NCI-H128 (cell line): ENCODE results near the gene UBL7.
"Not testable (repeated sequence)": the region's sequence is repeated elsewhere in the genome, so short reads cannot be mapped to it uniquely, and the experiment has no call there.

Experiments
- DNase-seq: peaks from one replicate; lab custom pipeline; 2025; ENCODE audit not compliant: unreplicated experiment; lab: John Stamatoyannopoulos, UW

UBL7 gene

DNA sequence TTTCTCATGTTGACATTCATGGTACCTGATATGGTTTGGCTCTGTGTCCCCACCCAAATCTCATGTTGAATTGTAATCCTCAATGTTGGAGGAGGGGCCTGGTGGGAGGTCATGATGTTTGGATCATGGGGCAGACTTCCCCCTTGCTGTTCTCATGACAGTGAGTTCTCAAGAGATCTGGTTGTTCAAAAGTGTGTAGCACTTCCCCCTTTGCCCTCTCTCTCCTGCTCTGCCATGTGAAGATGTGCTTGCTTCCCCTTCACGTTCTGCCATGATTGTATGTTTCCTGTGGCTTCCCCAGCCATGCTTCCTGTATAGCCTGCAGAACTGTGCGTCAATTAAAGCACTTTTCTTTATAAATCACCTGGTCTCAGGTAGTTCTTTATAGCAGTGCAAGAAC, 3.3 kb upstream of the UBL7 start:
- DNase-seq, result no peak

DNA sequence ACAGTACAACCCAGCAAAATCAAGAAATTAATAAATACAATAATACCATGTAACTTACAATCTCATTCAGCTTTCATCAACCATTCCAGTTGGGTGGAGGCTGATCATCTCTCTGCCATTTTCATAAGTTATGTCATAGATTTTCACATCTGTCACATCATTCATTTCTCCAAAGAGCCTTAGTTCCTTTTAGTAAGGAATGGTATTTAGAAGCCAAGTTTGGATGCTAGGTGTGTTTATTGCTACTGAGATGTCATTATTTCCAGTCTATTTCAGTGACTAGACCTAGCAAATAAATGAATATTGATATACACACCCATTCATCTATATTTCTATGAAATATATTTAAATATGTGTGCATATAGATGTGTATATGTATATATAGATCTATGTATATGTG, 2.7 kb upstream of the UBL7 start:
- no peak for DNase-seq

DNA sequence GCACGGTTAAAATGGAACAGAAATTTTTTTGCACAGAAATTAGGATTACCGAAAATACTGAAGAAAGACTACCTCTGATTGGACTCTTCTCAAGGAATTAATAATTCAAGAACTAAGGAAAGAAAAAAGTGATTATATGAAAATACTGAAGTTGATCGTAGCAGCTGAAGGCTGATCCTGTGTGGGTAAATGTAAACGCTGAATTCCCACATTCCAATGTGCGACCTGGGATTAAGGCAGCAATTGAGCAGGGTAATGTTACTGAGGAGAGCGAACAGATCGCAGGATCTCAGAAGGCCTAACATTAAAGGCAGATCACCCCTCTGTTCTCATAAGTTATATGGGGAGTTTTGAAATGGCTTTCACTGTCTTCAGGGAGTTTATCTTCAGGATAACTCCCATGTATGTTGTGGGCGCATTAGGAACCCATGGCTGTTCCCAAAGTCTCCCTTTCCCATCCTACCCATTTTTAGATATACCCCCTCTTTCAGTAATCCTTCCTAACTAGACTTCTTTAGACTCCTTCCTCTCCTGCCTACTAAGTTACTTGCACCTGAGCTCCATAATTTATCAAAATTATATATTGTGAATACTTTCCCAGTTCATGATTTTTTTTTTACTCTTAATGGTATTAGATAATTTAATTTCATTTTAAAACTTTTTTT, 1.0 kb upstream of the UBL7 start:
- DNase-seq, result no peak

DNA sequence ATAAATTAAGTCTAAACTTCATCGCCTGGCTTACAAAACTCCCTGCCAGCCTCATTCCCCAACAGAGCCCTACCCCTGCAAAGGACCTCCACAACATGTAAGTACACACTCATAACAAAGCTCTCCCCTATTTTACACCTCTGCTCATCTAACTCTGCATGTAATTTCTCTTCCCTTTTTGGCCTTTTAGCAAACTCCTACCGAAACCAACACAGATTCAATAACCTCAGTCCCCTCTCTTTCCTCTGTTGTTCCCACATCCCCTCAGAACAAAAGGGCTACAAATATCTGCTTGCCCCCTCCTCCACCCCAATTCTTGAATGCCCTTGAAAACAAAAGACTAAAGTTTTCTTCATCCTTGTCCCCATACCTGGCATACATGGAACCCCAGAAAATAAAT, 662 bp downstream of the UBL7 start:
- no peak for DNase-seq

DNA sequence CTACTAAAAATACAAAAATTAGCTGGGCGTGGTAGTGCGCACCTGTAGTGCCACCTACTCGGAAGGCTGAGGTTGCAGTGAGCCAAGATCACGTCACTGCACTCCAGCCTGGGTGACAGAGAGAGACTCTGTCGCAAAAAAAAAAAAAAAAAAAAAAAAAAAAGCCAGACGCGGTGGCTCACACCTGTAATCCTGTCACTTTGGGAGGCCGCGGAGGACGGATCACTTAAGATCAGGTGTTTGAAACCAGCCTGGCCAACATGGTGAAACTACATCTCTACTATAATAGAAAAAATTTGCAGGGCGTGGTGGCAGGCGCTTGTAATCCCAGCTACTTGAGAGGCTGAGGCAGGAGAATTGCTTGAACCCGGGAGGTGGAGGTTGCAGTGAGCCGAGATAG, 1.2 kb downstream of the UBL7 start:
- DNase-seq, result not testable (repeated sequence)

DNA sequence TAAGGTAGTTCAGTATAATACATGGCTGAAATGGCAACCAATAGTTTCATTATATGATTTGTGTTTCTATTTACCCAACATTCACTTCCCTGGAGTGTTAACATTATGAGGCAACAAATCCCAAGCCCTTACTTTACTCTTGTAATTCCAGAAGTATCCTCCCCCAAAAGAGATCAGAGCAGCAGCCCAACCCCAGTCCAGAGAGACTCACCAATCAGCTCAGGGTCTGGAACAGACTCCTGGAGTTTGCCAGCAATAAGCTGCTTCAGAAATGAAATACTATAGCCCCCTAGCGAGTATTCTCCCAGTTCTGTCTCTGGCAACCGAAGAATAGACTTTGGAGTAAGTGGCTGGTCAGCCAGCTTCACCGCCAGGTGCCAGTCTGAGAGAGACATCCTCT, 2.5 kb downstream of the UBL7 start:
- no peak for DNase-seq

DNA sequence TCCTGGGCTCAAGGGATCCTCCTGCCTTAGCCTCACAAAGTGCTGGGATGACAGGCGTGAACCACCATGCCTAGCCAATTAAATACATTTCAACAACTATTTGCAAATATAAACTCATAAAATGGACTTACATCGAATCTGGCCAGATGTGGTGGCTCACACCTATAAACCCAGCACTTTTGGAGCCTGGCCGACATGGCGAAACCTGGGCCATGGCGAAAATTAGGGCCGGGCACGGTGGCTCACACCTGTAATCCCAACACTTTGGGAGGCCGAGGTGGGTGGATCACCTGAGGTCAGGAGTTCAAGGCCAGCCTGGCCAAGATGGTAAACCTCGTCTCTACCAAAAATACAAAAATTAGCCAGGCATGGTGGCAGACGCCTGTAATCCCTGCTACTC, 3.9 kb downstream of the UBL7 start:
- DNase-seq, result not testable (repeated sequence)

DNA sequence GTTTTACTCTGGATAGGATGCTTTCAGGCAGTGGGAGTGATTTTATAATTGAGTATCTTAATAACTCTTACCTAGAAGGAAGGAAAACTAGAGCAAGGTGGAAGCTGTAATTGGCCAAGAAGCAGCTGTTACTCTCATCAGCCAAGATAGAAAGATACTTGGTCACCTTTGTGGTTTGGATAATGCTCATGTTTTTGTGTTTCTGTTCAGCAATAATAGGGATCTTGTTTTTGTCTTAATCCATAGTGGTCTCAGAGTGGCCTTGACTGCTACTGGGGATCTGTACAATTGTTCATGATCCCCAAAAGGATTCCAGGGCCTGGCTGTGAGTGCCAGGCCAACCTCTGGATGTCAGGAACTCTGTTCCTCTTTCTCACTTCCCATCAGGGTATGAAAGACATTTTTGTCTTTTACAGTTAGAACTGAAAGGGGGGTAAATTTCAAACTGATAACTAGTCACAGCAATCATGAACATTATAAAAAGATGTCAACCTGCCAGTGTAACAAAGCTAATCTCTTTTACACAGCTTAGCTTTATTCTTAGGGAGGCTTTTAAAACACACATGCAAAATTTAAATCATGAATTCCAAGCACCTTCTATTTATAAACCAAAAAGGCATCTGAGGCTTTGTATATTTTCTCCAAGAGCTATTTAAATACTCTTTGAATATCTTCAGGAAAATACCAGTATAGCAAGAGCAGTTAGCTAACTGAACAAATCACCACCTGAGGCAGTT, 6.0 kb downstream of the UBL7 start:
- DNase-seq, result no peak

DNA sequence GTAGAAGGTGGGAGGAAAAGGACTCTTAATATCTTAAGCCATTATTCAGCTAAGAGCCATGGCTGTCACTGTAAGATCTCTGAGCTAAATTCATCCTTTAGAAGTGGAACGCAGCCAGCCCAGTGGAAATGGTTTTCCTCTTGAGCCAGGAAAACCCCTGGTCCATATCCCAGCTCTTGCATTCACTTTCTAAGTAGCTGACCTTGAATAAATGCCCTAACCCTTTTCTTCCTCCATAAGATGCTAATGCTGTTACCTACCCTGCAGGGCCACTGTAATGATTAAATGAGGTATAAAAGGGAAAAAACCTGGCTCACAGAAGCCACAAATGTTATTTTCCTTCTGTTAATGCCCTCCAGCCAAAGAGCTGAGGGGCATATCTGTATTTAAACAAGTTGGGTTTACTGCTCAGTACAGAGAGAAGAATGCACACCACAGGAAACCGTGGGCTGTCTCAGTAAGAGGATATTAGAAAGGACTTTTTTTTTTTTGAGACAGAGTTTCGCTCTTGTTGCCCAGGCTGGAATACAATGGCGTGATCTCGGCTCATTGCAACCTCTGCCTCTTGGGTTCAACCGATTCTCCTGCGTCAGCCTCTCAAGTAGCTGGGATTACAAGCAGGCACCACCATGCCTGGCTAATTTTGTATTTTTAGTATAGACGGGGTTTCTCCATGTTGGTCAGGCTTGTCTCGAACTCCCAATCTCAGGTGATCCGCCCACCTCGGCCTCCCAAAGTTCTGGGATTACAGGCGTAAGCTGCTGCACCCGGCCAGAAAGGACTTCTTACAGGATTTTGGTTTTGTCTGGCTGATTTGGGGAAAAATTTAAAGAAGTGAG, 6.8 kb downstream of the UBL7 start:
- DNase-seq, result no peak

DNA sequence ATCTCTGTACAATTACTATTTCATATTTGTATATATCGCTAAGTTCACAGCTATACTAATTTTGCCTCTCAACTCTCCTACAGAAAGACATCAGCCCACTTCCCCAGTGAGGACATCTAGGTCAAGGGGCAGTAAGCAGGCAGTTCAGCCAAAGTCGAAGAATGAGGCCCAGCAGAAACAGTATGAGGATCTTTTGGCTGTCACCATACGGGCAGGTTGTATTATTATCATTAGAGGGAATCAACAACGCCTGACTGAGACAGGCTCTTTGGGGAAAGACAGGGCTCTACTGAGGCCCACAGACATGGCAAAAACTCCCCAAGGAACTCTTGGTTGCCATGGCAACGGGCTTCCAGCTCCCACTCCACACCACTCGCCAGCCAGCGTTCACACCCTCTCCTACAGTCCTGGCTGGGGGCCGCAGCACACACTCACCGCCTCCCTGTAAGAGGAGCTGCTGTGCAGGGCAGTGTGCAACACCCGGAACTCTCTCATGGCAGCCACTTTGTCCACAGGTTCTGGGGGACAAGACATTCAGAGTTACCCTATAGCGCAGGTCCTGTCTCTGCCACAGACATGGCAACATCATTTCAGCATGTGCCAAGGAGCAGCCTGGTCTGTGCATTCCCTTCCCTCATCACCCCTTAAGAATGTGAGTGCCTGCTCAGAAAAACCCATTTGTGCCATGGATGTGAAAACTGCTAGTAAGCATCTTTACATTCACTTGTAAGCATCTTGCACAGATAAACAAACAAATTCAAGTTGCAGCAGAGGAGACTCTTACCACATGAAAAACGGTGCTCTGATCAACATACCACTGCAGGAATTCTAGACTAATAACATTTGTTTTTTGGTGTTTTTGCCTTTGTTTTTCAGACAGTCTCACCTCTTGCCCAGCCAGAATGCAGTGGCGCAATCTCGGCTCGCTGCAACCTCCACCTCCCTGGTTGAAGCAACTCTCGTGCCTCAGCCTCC, 8.8 kb downstream of the UBL7 start:
- no peak for DNase-seq

DNA sequence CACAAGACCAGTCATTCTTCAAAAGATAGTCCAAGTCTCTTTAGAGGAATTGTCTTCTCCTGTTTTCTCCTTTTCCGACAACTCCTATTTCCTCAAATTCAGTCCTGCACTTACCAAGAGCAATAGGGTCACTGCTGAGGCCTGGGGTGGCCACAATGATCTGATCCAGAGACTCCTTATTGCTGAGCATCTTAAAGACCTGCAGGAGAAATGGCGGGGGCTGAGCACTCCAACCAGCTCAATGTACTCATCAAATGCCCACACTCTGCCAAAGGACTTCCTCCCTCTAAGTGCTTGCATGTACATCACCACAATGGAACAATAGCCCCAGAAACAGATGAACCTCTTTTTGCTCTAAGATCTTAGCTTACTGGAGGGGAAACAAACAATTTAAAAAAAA, 9.6 kb downstream of the UBL7 start:
- no peak for DNase-seq

DNA sequence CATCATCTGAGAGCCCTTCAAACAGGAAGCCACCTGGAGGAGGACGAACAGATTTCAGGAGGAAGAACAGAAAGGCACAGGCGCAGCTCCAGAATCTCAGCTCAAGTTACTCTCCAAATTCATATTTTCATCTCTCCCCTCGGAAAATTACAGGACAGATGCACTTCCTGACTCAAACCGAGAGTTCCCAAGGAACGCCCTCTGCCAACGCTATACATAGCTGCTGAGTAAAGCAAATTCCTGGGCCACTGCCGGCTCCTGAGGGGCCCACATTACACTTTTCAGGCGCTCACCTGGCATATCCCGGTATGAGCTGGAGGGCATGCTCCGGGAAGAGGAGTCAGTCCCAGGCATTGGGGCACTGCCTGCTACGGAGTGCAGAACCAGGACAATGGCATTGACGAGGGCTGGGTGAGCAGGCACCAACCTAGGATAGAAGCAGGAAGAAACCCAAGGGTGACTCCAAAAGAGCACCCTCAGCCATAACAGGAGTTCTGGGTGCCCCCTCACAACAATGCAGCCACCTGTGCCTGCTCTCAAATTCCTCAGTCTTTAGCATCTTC, 11.2 kb downstream of the UBL7 start:
- DNase-seq, result no peak

DNA sequence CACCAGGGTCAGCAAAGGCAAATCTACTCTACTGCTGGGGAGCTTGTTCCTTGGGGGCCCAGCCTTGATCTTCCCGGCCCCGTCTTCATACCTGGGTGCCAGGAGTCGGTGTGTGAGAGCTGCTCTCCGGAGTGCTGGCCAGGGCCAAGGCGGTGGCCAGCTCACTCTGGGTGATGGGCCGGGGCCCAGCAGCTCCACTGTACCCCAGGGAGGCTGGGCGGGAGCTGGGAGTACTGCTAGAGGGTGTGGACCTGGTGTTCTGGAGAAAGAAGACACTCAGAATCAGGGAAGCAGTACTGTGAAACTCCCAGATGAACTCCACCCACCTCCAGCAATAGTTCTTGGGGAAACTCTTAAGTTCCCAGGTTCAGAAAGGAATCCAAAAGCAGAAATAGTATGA, 11.9 kb downstream of the UBL7 start:
- no peak for DNase-seq

DNA sequence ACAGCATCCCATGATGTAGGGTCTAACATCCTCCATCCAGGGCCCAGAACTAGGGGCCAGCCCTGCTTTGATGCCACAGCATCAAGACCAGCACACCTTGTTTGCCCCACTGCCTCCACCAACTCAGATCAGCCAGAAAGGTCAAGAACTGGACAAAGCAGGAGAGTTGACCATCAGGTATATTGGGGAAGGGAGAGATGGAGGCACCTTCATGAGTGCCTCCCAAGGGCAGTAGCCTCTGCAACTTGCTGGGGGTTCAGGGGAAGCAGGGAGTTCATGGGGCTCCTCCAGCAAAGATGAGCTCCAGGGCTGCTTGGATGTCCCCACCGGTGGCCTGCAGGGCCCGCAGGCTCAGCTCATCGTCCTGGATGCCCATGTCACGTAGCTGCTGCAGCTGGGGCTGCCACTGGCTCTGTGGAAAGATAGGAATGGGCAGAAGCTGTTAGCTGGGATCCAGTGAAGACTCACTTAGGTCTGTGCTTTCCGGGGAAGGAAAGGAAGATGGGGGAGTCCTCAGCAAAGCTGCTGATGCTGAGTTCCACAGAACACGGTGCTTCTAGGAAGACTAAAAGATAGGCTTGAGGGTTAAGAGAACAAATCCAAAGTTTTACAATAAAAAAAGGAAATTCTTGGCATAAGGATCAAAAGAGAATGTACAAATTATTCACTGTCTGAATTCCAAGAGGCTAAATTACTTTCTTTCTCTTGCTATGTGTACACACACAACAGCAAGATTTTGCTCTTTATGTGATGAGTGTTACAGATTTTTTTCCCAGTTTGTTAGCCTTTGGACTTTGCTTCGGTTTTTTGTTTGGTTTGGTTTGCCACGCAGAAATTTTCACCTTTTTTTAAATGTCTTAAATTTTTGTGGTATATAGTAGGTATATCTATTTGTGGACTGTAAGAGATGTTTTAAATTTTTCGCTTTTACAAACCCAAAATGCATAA, 14.9 kb downstream of the UBL7 start:
- no peak for DNase-seq

DNA sequence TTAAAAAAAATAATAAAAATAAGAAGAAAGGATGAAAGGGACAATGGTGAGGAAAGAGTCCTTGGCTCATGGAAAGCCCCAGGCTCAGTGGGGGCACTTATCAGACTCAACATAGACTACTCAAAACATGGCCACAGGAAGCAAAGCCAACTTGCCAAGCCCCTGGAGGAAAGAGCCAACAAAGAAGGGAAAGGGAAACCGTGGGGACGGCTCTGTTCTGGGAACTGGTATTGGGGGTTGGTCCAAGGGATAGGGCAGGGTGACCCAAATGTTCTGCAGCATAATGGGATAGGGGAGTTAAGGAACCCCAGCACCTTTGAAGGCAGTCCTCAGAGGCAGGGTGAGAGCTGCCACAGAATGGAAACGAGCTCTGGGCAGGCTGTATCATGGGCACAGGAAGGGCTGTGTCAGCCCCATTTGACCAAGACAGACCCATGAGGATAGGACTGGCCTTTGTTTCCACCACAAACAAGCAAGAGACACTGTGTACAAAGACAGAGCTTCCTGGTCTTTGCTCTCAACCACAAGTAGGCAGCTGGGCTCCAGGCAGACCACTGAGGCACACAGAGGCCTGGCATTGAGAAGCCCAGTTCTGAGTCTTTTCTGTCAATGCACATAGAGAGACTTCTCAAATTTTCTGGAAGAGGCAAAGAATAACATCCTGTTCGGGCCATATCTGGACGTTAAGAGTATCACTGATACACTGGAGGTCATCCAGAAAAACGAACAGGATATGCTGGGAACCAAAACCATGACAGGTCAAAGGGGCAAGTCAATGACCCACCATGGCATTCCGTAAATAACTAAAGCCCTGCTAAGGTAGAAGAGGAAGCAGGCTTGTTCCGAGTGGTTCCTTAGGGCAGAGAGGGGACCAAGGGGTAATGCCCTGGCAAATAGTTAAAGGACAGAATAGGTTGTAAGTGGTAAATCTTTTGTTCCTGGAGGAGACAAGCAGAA, 16.6 kb downstream of the UBL7 start:
- DNase-seq, result no peak

DNA sequence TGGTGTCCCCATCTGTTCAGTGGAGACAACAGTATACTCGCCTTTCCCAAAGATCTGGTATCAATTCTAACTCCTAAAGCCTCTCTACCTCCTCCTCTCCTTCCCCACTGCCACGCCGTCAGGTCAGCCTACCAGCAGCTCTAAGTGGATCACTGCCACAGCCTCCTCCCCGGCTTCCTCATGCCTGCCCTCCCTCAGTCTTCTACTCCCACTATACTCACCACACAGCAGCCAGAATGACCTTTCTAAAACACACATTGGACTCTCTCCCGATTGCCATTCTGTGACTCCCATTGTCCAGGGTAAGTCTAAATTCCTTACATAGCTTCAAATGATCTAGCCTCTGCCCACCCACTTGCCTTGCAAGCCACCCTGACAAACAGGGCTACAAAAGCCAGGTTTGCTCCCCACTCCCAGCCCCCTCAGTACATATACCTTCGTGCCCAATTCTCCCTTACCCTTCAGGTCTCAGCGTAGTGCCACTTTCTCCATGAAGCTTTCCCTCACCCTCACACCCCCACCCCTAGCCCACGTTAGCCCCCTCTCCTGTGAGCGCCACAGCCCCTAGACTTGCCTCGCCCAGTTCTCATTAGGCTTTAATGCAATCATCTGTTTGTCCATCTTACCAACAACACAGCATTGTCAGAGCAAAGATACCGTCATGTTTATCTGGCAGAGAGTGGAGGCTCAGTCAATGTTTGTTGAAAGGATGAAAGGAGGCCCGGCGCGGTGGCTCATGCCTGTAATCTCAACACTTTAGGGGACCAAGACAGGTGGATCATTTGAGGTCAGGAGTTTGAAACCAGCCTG, 17.7 kb downstream of the UBL7 start:
- no peak for DNase-seq

DNA sequence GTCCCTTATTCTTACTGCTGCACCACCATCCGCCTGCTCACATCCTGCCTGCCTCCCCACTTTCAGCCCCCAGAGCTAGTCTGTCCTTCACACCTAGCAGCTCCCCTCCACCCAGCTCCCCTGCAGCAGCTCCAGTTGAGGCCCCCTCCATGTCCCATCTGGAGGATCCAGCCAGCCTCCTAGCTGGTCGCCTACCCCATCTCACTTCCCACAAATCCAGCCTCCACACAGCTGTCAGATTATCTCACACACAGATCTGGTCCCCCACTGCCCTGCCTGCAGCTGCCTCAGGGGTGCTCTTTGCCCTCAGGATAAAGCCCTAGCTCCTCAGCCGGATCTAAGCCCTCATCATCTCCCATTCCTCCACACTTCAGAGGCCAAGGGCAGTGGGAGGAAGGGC, 18.4 kb downstream of the UBL7 start:
- no peak for DNase-seq
